Activated T-helper 17 cell treated with anti-CD3 and anti-CD28 coated beads, Interleukin-2, amount 50 U/mL, for 72 hours (primary cell): ENCODE measurements around the gene CPLX4. TPM values are rescaled to one million over a fixed set of nuclear protein-coding genes. Genes with fewer than 3 reads are reported as not detected.
"Not testable (repeated sequence)": the region's sequence is repeated elsewhere in the genome, so short reads cannot be mapped to it uniquely, and the experiment has no call there.

ENCODE experiments used
- ATAC-seq: fragments of 150-1000 bp; cut with Tn5 transposase; replicated peaks from 2 replicates; pipeline ENCODE4 v1.10.0; 2021; ENCODE audit warnings: mild to moderate bottlenecking, moderate library complexity
- H3K27ac Mint-ChIP-seq: one replicate; pipeline ENCODE4 v1.8.0; 2022; ENCODE audit warnings: mixed read lengths
- H3K27me3 Mint-ChIP-seq: one replicate; pipeline ENCODE4 v1.8.0; 2022; ENCODE audit warnings: mixed read lengths
- H3K36me3 Mint-ChIP-seq: one replicate; pipeline ENCODE4 v1.8.0; 2022; ENCODE audit warnings: low read depth, mild to moderate bottlenecking, mixed read lengths
- H3K4me1 Mint-ChIP-seq: one replicate; pipeline ENCODE4 v1.8.0; 2022; ENCODE audit warnings: mixed read lengths
- H3K4me3 Mint-ChIP-seq: one replicate; pipeline ENCODE4 v1.8.0; 2022; ENCODE audit warnings: mild to moderate bottlenecking, mixed read lengths
- H3K9me3 Mint-ChIP-seq: one replicate; pipeline ENCODE4 v1.8.0; 2022; ENCODE audit warnings: mixed read lengths
- total RNA-seq, 2 donors: library from RNA; stranded (reverse); gene quantifications; one replicate each; pipeline ENCODE4 v1.2.3, GENCODE V29; 2022

Gene CPLX4
- total RNA-seq, 2 donors from 2014 or later, result not detected

DNA sequence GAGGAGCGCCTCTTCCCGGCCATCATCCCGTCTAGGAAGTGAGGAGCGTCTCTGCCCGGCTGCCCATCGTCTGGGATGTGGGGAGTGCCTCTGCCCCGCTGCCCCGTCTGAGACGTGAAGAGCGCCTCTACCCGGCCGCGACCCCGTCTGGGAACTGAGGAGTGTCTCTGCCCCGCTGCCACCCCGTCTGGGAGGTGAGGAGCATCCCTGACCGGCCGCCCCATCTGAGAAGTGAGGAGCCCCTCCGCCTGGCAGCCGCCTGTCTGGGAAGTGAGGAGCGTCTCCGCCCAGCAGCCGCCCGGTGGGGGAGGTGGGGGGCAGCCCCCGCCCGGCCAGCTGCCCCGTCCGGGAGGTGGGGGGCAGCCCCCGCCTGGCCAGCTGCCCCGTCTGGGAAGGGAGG, 63.0 kb downstream of the CPLX4 start:
- H3K4me1 Mint-ChIP-seq, H3K36me3 Mint-ChIP-seq, ATAC-seq, H3K4me3 Mint-ChIP-seq, H3K9me3 Mint-ChIP-seq, H3K27ac Mint-ChIP-seq: not testable (repeated sequence)
- H3K27me3 Mint-ChIP-seq, result peaks cover 34% of the 10 kb centered on the region

DNA sequence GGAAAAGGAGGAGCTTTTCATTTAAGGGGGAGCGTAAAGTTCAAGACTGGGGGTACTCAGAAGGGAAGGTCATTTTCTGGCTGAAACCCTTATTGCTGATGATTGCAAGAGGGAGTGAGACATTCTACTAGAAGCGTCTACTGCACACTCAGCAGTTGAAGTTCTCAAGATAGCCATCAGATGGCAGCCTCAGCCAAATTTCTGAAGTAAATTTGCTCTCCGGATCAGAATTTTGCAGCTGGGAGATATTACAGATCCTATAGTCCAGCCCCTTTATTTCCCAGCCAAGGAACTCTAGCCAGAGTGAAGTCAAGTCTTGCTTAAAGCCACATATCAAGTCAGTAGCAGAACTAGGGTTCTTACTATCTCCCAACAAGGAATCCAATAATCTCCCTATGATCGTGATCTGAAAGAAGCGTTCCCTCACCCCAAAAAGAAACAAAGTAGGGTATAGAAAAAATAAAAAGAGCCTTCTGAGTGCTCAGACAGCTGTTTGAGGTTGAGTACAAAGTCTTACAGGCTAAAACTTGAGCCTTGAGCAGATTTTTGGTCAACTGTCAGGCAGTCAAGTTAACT, 69.2 kb downstream of the CPLX4 start:
- no peaks in the 10 kb centered on the region for H3K36me3 Mint-ChIP-seq
- H3K27ac Mint-ChIP-seq, result no peak overlapping the region
- peaks cover 50% of the 10 kb centered on the region for H3K27me3 Mint-ChIP-seq
- no peaks in the 10 kb centered on the region for H3K9me3 Mint-ChIP-seq
- no peak for ATAC-seq
- H3K4me1 Mint-ChIP-seq, result no peaks in the 10 kb centered on the region
- no peak overlapping the region for H3K4me3 Mint-ChIP-seq

DNA sequence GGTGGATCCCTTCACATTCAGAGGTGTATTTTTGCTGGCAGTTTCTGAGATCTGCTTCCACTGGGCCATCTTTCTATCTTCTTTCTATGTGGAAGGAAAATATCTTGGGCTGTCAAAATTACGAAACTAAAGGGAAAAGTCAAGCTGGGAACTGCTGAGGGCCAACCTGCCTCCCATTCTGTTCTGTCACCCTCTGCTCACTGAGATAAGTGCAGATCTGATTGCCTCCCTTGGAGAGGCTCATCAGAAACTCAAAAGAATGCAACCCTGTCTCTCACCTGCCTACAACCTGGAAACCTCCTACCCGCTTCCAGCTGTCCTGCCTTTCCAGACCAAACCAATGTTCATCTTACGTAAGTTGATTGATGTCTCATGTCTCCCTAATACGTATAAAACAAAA, 71.7 kb downstream of the CPLX4 start:
- H3K27ac Mint-ChIP-seq, result no peak overlapping the region
- no peaks in the 10 kb centered on the region for H3K9me3 Mint-ChIP-seq
- ATAC-seq, result no peak
- no peak overlapping the region for H3K4me3 Mint-ChIP-seq
- H3K4me1 Mint-ChIP-seq, result no peaks in the 10 kb centered on the region
- no peaks in the 10 kb centered on the region for H3K36me3 Mint-ChIP-seq
- peaks cover 42% of the 10 kb centered on the region for H3K27me3 Mint-ChIP-seq

Other genes starting within 250 kb of the CPLX4 start
- gene SEC11C, start 178.8 kb downstream of the CPLX4 start, total RNA-seq, result 10 to 100 TPM; 57.9 to 87.8 TPM
- gene GRP, start 98.5 kb downstream of the CPLX4 start, total RNA-seq, result not detected
- gene RAX, start 45.2 kb downstream of the CPLX4 start, total RNA-seq, result under 1 TPM in 1 of 2 donors, not detected in 1; 0.24 TPM
- gene LMAN1, start 40.6 kb upstream of the CPLX4 start, total RNA-seq, result 100 to 1,000 TPM; 134 to 245 TPM